Stimulated activated CD8-positive, alpha-beta memory T cell treated with anti-CD3 and anti-CD28 coated beads, Interleukin-12 subunit alpha, Interleukin-12 subunit beta, amount 100 ng/mL, for 24 hours (primary cell): ENCODE measurements around the gene NBEAL2.

ENCODE experiments used
- DNase-seq: peaks from one replicate; pipeline ENCODE4 v3.0.0-alpha.2; 2020; ENCODE audit errors: extremely low read depth

The NBEAL2 gene

DNA sequence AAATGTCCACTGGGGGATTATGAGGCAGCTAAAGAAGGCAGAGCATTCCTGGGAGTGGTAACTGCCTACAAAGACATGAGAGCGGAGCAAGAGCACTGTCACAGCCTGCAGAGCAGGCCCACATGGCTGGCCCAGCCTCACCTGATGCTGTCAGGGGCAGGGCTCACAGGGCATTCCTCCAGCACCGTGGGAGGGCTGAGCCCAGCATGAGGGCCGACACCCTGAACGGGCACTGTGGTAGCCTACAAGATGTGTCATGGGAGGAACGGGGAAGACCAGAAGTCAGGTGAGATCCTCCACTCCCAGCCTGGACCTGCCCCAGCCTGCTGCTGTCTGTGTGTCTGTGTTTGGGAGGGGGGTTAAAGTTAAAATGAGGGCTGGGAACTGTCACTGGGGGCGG, 33.0 kb upstream of the NBEAL2 start:
- DNase-seq, result no peak

DNA sequence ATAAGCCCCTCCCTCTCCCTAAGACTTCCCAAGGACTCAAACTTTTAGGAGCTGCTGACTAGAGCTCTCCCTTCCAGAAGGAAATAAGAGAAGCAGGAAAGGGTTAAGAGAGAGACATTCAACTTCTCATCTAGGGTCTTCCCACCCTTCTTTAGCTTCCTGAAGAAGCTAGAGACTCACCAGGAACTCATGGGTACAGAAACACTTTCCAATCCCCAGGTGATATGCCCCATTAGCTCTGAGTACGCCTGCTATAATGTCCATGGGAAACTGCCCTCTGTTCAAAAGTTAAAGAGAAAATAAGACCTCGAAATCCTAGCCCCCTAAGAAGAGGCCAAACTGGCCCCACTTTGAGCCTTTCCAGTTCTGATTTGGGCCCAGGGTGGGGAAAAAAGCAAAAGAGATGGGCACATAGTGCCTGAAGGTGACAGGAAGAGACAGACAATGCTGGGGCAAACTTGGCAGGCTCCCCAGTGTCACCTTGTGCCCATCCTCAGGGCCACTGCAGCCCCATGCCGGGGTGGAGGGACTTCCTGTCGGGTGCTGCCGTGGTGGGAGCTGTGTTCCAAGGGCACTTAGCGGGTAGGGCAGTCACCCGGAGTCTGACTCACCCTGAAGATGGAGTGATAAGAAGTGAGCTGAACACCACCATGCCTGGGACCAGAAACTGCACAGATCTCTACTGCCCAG, 32.5 kb upstream of the NBEAL2 start:
- no peak for DNase-seq

DNA sequence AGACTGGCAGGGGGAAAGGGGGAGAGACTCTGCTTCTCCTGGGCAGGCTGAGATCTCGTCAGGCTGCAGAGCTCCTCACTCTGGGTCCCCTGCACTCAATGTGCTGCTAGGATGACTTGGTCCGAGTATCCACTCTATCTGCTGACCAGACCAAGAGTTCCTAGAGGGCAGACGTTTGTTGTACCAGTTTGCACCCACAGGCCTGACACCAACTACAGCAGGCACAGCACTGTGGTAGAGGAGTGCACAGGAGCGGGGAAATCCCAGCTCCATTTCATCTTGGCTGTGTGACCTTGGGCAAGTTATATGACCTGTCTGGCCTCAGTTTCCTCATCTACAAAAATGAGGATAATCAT, 31.9 kb upstream of the NBEAL2 start:
- no peak for DNase-seq

DNA sequence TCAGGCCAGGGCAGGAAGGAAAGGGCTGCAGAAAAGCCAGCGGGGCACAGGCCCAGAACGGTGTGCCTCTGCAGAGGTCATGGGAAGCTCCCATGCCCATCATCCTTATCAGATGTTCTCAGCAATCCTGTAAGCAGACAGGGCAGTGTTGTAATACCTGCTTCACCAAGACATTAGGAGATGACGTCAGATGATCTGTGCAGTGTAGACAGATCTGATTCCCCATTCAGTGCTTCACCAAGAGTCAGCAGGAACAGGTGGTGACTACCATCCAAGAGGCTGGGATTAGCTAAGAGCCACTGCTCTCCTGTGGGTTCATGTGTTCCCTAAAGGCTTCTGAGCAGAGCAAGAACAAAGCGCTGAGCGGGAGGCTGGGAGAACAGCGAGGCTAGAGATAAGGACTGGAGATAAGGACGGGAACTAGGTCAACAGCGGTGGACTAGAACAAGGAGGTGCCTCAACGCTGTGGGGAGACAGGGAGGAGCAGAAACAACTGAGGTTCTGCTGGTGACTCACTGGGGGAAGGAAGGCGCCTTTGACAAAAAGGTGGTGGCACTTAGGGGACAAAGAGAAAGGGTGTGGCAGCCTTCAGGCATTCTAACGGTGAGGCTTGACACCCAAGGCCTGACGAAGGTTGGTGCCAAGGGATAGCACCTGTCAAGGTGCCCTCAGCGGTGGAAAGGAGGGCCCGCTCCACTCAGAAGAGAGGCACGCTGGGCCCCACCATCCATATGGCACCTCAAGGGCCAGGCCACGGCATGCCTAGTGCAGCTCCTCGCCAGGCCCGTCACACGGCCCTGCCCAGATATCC, 31.3 kb upstream of the NBEAL2 start:
- peak; percentile 35 for DNase-seq

DNA sequence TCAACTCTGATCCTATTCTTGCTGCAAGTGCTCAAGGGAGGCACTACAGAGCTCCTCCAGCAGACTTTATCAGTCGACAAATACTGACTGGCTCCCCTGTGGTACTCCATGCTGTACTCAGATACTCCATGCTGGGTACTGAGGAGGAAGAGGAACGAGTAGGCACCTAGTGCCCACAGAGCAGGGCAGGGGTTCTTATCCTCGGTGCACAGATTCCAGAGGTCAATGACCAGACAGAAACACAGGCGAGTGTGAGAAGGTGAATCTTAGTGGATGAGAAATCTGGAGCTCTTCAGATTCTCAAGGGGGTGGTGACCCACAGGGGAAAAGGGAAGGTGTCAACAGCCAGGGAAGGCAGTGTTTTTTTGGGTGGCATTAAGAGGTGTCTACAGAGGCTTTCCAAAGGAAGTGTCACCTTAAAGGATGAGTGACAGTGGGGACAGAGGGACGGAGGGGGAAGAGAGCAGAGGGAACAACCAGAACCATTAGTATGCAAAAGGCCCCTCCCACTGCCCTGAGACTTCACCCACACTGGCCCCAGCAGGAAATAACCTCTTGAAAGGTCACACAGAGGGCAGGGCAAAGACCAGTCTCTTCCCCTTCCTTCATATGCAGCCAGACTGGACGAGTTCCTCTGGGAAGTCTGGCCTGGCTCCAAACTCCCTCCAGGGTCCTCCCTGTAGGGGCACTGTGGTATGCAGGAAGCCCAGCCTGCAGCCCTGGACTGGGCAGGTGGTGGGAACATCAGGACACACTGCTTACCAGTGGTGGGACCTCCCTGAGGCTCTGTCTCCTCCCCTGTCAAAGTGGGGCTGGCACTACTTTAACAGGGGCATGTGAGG, 30.4 kb upstream of the NBEAL2 start:
- no peak for DNase-seq

DNA sequence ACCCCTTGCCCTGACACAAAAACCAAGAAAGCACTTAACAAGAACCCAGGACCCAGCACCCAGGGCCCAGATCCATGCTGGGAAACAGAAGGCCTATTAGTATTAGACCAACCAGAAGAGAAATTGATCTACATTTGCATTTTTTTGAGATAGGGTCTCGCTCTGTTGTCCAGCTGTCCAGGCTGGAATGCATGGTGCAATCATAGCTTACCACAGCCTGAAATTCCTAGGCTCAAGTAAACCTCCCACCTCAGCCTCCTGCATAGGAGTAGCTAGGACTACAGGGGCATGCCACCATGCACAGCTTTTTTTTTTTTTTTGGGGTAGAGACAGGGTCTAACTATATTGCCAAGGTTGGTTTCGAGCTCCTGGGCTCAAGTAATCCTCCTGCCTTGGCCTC, 29.3 kb upstream of the NBEAL2 start:
- no peak for DNase-seq

DNA sequence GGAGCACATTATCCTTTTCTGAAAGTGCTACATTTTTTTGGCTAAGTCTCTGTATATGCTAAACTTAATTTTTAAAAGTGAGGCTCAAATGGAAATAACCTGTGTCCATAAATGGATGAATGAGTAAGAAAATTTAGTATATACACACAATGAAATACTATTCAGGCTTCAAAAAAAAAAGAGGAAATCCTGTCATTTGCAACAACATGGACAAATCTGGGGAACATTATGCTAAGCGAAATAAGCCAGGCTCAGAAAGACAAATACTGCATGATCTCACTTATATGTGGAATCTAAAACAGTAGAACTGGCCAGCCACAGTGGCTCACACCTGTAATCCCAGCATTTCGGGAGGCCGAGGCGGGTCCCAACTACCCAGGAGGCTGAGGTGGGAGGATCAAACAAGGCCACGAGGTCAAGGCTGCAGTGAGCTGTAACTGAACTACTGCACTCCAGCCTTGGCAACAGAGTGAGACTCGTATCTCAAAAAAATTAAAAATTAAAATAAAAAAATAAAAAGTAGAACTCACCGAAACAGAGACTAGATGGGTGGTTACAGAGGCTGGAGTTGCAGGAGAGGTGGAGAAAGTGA, 28.7 kb upstream of the NBEAL2 start:
- no peak for DNase-seq

DNA sequence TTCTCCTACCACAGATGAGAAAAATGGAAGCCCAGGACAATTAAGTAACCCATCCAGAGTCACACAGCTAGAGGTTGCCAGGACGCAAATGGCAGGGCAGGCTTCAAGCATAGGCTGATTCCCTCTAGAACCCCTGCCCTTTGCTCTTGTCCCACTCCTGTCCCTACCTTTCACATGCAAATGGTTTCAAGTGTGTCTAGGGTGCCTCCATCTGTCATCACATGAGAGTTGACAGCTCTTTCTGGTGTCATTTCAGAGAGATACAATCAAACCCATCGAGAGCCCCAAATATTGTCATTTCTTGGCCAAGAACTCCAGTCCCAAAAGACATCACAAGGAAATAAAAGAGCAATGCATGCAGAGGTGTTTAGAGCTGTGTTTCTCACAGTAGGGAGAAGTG, 26.7 kb upstream of the NBEAL2 start:
- DNase-seq, result no peak

DNA sequence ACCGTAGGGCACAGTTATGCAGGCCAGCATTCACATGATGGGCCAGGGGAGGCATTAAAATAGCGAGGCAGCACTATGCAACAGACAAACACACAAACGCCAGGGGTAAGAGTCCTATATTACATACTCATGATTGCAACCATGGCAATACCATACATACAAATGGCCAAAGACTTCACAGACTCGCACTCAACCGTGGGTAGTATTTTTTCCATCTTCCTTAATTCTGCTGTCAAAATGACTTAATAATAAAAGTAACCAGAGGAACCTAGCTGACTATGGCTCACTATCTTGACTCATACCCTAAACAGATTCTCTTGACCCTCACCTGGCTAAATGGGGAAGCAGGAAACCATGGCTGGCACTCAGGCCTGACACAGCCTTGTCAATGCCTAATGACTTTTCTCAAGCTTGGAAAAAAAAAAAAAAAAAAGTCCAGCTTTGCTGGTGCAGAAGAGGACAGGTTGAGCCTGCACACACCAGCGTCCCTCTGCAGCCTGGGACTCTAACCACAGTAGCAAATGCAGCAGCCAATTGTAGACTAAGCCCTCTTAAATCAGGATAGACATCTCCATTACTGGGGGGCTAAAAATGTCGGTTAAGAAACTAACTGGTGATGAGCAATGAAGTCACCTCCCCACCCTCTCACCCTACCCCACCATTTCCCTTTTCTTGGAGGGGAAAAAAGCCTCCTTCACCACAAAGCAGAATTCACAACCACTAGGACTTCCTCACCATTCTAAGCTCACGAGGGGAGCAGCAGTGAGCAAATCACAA, 26.0 kb upstream of the NBEAL2 start:
- DNase-seq, result no peak

DNA sequence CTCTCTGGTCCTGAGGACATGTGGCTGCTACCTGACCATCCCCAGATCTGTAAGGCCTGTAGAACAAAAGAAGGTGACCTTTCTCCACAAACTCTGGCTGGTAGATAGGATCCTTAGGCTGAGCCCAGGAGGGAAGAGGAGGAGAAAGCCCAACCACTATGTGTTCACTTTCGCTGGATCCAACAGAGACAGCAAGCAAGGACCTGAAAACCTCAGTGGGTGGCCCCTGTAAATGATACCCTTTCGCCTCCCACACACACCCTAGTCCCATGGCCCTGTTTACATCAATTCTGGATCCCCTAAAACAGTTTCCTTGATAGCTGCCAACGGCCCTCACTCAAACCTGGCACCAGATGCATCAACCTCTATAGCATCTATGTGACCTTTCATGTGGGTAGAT, 25.3 kb upstream of the NBEAL2 start:
- no peak for DNase-seq

DNA sequence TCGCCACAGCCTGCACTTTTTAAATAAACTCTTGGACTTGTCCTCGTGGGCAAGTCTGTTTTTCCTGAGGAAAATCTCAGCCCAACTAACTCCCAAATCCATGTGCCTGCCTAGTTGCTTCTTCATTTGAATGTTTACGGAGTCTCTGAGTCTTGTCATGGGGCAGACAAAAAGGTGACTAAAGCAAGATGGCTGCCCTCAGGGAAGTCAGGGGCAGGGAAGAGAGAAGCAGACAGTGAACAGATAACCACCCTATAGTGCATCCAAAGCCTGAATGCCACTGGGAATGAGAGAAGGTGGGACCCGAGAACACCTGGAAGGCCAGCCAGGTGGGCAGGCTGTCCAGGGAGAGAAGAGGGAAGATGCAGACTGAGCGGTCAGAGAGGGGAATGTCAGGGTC, 24.3 kb upstream of the NBEAL2 start:
- DNase-seq, result no peak

DNA sequence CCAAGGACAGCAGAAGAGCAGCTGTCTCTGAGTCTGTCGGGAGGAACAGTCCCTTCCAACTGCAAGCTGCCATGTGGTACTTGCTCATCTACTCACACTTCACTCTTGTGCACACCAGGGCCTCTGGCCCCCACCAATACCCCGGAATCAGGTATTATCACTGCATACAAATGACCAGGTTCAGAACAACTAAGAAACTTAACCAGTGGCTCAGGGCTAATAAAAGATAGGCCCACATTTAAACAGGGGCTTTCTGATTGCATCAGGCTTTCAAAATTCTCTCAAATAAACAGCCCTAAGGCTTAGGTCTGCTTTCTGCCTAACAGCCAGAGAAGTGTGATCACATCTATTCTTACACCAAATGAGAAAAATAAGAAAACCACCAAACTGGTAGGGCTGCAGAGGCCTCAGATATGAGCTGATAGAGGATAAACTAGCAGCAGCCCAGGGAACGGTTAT, 23.6 kb upstream of the NBEAL2 start:
- no peak for DNase-seq

DNA sequence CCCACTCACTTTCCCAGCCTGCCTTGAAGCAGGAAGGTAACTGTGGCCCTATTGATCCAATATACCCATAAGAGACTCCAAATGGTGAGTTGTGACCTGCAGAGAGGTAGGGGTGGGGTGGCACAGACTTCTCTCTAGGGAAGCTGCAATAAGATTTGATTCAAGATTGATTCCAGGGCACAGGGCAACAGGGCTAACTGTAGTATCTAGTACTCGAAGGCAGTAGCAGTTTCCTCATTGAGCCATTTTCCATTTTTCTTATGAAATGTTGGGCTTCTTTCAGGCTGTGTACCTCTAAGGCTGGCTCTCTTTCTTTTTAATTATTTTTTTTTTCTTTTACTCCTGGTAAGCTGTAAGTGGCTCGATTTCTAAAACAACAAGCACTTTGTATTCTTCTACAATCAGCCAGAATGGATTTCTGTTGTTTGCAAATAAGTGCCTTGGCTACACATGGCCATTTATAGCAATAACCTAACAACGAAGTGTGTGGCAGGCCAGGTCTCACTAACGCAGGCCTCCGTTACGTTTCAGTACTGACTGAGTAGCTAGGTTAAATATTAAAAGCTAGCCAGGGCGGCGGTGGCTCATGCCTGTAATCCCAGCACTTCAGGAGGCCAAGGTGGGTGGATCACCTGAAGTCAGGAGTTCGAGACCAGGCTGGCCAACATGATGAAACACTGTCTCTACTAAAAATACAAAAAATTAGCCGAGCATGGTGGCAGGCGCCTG, 22.2 kb upstream of the NBEAL2 start:
- no peak for DNase-seq

DNA sequence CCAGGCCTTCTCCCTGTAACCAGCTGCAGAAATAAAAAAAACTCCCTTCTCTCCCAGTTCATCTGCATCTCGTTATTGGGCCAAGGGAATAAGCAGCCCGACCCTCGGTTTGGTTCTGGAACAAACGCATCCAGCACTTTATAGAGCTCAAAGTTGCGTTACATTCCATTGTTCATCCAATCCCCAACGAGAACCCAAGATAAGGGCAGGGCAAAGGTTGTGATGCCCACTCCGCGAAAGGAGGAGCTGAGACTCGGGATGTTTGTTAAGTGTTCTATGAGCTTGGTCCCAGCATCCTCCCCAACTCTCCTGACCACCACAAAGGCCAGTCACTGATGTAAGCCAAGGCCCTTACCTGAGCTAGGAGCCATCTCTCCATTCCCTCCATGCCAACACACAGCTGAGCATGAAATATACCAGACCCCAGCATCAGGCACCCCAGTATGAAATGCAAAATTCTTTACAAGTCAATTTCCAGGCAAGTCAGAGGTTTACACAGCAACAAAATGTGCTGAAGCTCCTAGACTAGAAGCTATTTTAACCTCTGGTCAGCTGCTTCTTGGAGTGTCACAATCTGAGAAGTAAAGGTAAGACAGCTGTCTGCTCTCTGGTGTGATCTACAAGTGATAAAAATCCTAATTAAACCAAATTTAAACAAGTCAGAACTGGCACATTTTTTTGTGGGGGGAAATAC, 20.9 kb upstream of the NBEAL2 start:
- DNase-seq, result no peak

DNA sequence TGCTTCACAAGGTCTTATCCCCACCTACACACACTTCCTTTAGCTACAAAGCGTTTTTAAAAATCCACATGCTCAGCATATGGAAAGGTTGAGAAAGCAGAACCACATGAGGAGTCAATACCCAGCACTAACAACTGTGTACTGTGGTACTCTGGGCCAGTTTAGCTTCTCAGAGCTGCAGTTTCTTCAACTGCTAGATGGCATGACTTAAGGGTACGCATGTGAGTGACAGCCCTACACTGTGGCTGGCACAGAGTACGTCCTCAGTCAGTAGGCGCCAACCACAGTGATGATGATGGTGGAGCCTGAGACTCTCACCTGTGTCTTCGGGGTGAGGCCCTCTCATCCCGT, 20.3 kb upstream of the NBEAL2 start:
- DNase-seq, result no peak

DNA sequence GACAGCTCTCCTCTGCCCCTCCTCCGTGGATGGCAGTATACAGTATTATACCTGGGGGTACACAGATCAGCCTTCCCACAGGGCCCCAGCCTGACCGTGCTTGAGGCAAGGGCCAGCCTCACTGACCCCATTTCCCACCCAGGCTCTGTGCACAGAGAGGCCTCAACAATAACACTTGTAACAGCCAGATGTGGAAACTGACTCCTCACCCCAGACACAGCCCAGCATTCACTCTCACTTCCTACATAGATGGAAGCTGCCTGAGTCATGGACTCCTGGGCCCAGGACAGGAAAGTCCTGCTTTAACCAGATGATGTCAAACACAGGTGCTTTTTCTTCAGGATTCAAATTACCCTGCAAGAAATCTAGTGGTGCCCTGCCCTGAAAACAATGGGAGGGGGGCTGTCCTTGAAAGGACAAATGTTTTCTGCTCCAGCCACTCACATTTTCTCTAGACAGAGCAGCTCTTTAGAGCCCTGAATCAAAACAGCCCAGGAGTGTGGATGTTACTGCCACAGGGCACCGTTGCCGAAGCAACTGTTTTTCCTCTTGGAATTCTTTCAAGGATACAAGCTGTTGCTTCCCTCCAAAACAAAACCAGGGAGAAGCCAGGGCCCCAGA, 19.3 kb upstream of the NBEAL2 start:
- DNase-seq, result no peak

DNA sequence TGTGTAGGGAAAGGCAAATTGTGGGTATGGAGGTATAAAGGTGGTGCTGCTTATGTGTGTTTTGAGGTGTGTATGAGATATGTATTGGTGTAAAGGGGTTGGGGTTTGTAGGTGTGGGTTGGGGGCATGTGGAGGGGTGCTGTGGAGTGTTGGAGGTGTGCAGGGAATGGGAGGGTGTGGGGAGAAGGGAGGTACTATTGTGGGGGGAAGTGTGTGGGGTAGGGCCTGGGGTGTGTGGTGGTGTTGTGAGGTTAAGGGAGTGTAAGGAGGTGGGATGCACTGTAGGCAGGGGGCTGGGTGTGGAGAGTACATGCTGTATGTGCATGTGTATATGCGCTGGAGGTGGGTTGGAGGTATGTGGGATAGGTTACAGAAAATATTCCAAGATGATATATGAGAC, 18.6 kb upstream of the NBEAL2 start:
- DNase-seq, result no peak

DNA sequence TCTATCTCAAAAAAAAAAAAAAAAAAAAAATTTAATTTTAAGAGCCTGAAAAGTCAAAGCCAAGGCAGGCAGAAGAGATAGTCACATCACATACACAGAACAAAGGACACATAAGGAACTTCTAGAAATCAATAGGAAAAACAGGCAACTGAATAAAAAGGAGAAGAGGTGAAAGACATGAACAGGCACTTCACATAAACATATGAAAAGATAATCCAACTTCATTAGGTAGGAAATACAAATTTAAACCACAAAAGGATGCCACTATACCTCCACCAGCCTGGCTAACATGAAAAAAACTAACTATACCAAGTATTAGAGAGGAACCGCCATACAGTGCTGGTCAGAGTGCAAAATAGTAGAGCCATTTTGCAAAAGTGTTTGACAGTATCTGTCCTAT, 17.0 kb upstream of the NBEAL2 start:
- no peak for DNase-seq

DNA sequence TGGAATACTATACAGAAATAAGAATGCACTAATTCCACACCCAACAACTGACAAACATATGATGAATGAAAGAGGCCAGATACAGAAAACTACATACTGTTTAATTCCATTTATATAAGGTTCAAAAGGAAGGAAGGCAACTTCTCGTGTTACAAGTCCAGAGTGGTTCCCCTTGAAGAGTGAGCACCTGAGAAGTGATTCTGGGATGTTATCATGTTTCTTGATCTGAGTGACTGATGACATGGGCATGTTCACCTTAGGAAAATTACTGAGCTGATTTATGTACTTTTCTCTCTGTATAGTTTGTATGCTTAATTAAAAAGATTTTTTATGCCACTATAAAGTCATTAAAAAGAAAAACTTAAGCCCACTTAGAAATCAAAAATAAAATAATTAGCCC, 16.5 kb upstream of the NBEAL2 start:
- DNase-seq, result no peak
